ENCODE measurements around the gene PLEKHA7. TPM values are rescaled to one million over a fixed set of nuclear protein-coding genes. Genes with fewer than 3 reads are reported as not detected.

PLEKHA7 gene
- total RNA-seq, 1 donor from 2014 or later, result 15.6 TPM

- Mint-ChIP-seq H3K27me3 (ENCODE audit: unreplicated experiment) (peaks cover 6% of the 10 kb centered on the region), H3K4me3 (ENCODE audit: unreplicated experiment) (no peak overlapping the region), H3K36me3 (ENCODE audit: unreplicated experiment) (no peaks in the 10 kb centered on the region), H3K27ac (ENCODE audit: unreplicated experiment) (no peak overlapping the region), H3K9me3 (ENCODE audit: unreplicated experiment) (no peaks in the 10 kb centered on the region), H3K4me1 (ENCODE audit: unreplicated experiment) (peaks cover 9% of the 10 kb centered on the region)
- TF ChIP-seq, protein P1, sequence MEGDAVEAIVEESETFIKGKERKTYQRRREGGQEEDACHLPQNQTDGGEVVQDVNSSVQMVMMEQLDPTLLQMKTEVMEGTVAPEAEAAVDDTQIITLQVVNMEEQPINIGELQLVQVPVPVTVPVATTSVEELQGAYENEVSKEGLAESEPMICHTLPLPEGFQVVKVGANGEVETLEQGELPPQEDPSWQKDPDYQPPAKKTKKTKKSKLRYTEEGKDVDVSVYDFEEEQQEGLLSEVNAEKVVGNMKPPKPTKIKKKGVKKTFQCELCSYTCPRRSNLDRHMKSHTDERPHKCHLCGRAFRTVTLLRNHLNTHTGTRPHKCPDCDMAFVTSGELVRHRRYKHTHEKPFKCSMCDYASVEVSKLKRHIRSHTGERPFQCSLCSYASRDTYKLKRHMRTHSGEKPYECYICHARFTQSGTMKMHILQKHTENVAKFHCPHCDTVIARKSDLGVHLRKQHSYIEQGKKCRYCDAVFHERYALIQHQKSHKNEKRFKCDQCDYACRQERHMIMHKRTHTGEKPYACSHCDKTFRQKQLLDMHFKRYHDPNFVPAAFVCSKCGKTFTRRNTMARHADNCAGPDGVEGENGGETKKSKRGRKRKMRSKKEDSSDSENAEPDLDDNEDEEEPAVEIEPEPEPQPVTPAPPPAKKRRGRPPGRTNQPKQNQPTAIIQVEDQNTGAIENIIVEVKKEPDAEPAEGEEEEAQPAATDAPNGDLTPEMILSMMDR (IDR thresholded peaks at IDR 0.05), result no peak
- no peak for DNase-seq (ENCODE audit: extremely low spot score, unreplicated experiment)
These were observed 117.3 kb downstream of the PLEKHA7 start for GRCh38 chr11:16896729-16897469.

DNA sequence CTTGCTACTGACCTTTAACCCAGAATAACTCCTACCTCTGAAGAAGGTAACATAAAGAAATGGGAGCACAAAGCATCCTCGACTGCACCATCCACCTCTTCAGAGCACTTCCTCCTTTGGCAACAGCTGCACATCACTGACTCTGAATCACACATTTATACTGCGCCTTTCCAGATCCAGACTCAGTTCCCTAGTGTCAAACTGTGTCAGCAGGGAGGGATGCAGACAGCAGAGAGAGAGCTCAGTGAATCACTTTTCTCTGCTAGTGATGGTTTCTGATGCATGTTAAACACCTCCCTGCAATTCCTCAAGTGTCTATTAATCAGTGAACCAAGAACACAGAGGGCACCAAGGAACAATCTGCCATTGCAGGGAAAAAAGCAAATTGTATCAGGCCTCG lies 118.9 kb downstream of the PLEKHA7 start:
- DNase-seq (ENCODE audit: extremely low spot score, unreplicated experiment), result no peak
- Mint-ChIP-seq H3K4me1 (ENCODE audit: unreplicated experiment) (peaks cover 9% of the 10 kb centered on the region), H3K9me3 (ENCODE audit: unreplicated experiment) (peaks cover under 1% of the 10 kb centered on the region), H3K27ac (ENCODE audit: unreplicated experiment) (no peak overlapping the region), H3K4me3 (ENCODE audit: unreplicated experiment) (no peak overlapping the region), H3K36me3 (ENCODE audit: unreplicated experiment) (no peaks in the 10 kb centered on the region), H3K27me3 (ENCODE audit: unreplicated experiment) (peaks cover 6% of the 10 kb centered on the region)
- TF ChIP-seq, protein P1 (IDR thresholded peaks at IDR 0.05), result no peak

GRCh38 chr11:16893456-16894066 lies 120.7 kb downstream of the PLEKHA7 start:
- Mint-ChIP-seq H3K9me3 (ENCODE audit: unreplicated experiment) (peaks cover 11% of the 10 kb centered on the region), H3K27ac (ENCODE audit: unreplicated experiment) (no peak overlapping the region), H3K4me3 (ENCODE audit: unreplicated experiment) (no peak overlapping the region), H3K27me3 (ENCODE audit: unreplicated experiment) (peaks cover 6% of the 10 kb centered on the region), H3K4me1 (ENCODE audit: unreplicated experiment) (peaks cover 9% of the 10 kb centered on the region), H3K36me3 (ENCODE audit: unreplicated experiment) (no peaks in the 10 kb centered on the region)
- no peak for DNase-seq (ENCODE audit: extremely low spot score, unreplicated experiment)
- TF ChIP-seq, protein P1 (IDR thresholded peaks at IDR 0.05), result no peak

- Mint-ChIP-seq H3K9me3 (ENCODE audit: unreplicated experiment) (peaks cover 11% of the 10 kb centered on the region), H3K27ac (ENCODE audit: unreplicated experiment) (no peak overlapping the region), H3K4me1 (ENCODE audit: unreplicated experiment) (no peaks in the 10 kb centered on the region), H3K27me3 (ENCODE audit: unreplicated experiment) (peaks cover 5% of the 10 kb centered on the region), H3K36me3 (ENCODE audit: unreplicated experiment) (no peaks in the 10 kb centered on the region), H3K4me3 (ENCODE audit: unreplicated experiment) (no peak overlapping the region)
- TF ChIP-seq, protein P1 (IDR thresholded peaks at IDR 0.05), result no peak
- DNase-seq (ENCODE audit: extremely low spot score, unreplicated experiment), result no peak
These were observed 122.2 kb downstream of the PLEKHA7 start for GRCh38 chr11:16891964-16892363.

DNA sequence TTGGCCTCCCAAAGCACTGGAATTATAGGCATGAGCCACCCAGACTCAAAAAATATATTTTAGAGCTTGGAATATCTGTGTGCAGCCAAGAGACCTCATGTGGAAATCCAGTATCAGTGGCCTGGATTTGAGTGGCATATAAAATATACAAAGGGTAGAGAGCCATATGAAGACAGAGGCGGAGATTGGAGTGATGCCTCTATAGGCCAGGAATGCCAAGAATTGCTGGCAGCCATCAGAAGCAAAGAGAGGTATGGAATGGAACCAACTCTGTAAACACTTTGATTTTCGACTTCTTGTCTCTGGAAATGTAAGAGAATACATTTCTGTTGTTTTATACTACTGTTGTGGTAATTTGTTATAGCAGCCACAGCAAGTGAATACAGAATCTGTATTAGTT lies 123.0 kb downstream of the PLEKHA7 start:
- no peak for DNase-seq (ENCODE audit: extremely low spot score, unreplicated experiment)
- H3K4me1 Mint-ChIP-seq (ENCODE audit: unreplicated experiment), result no peaks in the 10 kb centered on the region
- no peaks in the 10 kb centered on the region for H3K36me3 Mint-ChIP-seq (ENCODE audit: unreplicated experiment)
- no peaks in the 10 kb centered on the region for H3K27me3 Mint-ChIP-seq (ENCODE audit: unreplicated experiment)
- H3K4me3 Mint-ChIP-seq (ENCODE audit: unreplicated experiment), result no peak overlapping the region
- H3K27ac Mint-ChIP-seq (ENCODE audit: unreplicated experiment), result no peak overlapping the region
- H3K9me3 Mint-ChIP-seq (ENCODE audit: unreplicated experiment), result peaks cover 11% of the 10 kb centered on the region
- TF ChIP-seq, protein P1 (IDR thresholded peaks at IDR 0.05), result no peak
